GM12878 (cell line): ENCODE results near the gene BUB1B. TPM values are rescaled to one million over a fixed set of nuclear protein-coding genes. Genes with fewer than 3 reads are reported as not detected.

ENCODE experiments used
- ATAC-seq: fragments of 200-7000 bp; cut with Tn5 transposase; 3 replicates; pipeline ENCODE4 v1.9.1; 2020; ENCODE audit warnings: mild to moderate bottlenecking, moderate library complexity
- BruUV-seq: library from RNA; stranded (reverse); fragments of 400-500 nt; replicated peaks from 2 replicates; lab custom pipeline; 2021; lab: Mats Ljungman, UMichigan
- CTCF ChIA-PET: fragments of 300-600 bp; sonication (Branson Sonifier 250); formaldehyde crosslinking; extraction: SDS; loops from one replicate; lab custom pipeline; 2021; ENCODE audit warnings: inconsistent platforms; lab: Yijun Ruan, JAX
- POLR2A ChIA-PET: fragments of 350-600 bp; formaldehyde crosslinking; extraction: SDS; loops from one replicate; lab custom pipeline; 2021; ENCODE audit warnings: inconsistent platforms; lab: Charles Lee
- RAD21 ChIA-PET: fragments of 300-600 bp; sonication (Branson Sonifier 250); formaldehyde crosslinking; loops from one replicate; lab custom pipeline; 2023; ENCODE audit warnings: antibody characterized with exemption; ENCODE audit not compliant: unreplicated experiment; lab: Charles Lee
- SMC1A ChIA-PET: fragments of 300-600 bp; sonication (Branson Sonifier 250); formaldehyde crosslinking; loops from one replicate; lab custom pipeline; 2023; ENCODE audit not compliant: unreplicated experiment, uncharacterized antibody; lab: Charles Lee
- DNase-seq: peaks from one replicate; pipeline ENCODE4 v3.0.0-alpha.2; 2011; ENCODE audit warnings: low read depth, low spot score
- FAIRE-seq: peaks from 3 replicates; lab custom pipeline; 2011; peaks lifted over from hg19 to GRCh38; lab: Jason Lieb, UNC
- H2AFZ ChIP-seq: 2 replicates; pipeline ENCODE4 v1.6.0; 2011; ENCODE audit warnings: low read depth, low read length, control low read depth; ENCODE audit not compliant: control insufficient read depth
- H3K27ac ChIP-seq: 2 replicates; pipeline ENCODE4 v1.5.1; 2011; ENCODE audit warnings: control low read depth; ENCODE audit not compliant: control insufficient read depth, insufficient read depth
- H3K27me3 ChIP-seq, 2 experiments: replicated peaks in 1 of 2; 2 replicates each; pipeline versions ENCODE4 v1.6.0 to v1.6.1; 2011; ENCODE audit warnings: low read length in 1 of 2; ENCODE audit not compliant: control insufficient read depth in 2 of 2, insufficient read depth in 2 of 2
- H3K36me3 ChIP-seq, 2 experiments: 2 replicates each; pipeline ENCODE4 v1.5.1; 2011; ENCODE audit warnings: low read length in 1 of 2; ENCODE audit not compliant: control insufficient read depth in 2 of 2, insufficient read depth in 2 of 2
- H3K4me1 ChIP-seq: 2 replicates; pipeline ENCODE4 v1.6.1; 2011; ENCODE audit warnings: mild to moderate bottlenecking, low read length, moderate library complexity, mixed read lengths; ENCODE audit not compliant: control insufficient read depth, insufficient read depth
- H3K4me2 ChIP-seq: 2 replicates; pipeline ENCODE4 v1.6.0; 2011; ENCODE audit warnings: control low read depth; ENCODE audit not compliant: control insufficient read depth, insufficient read depth
- H3K4me3 ChIP-seq: fragments of 200-600 bp; sonication (generic); 2 replicates; pipeline ENCODE4 v1.5.1; 2016
- H3K79me2 ChIP-seq: 2 replicates; pipeline ENCODE4 v1.6.0; 2011; ENCODE audit warnings: low read length; ENCODE audit not compliant: control insufficient read depth, insufficient read depth
- H3K9ac ChIP-seq: 2 replicates; pipeline ENCODE4 v1.8.0; 2011; ENCODE audit warnings: low read length, control low read depth, mixed read lengths; ENCODE audit not compliant: control insufficient read depth, insufficient read depth
- H3K9me3 ChIP-seq: replicated peaks from 3 replicates; pipeline ENCODE4 v1.5.1; 2011; ENCODE audit warnings: mild to moderate bottlenecking, low read length; ENCODE audit not compliant: control insufficient read depth, insufficient read depth
- H4K20me1 ChIP-seq: 2 replicates; pipeline ENCODE4 v1.6.0; 2011; ENCODE audit not compliant: control insufficient read depth, insufficient read depth
- ATF7 ChIP-seq: fragments of 450-650 bp; IDR thresholded peaks from 2 replicates; pipeline ENCODE4 v1.6.1; 2016; ENCODE audit warnings: low read depth, mild to moderate bottlenecking
- BHLHE40 ChIP-seq, 2 experiments: fragments of 450-650 bp in 1 of 2; IDR thresholded peaks; 2 replicates each; pipeline ENCODE4 v1.6.1; 2011 to 2017; ENCODE audit warnings: low read depth in 2 of 2, borderline replicate concordance in 1 of 2, improper control_type of control experiment in 1 of 2, low read length in 1 of 2, mild to moderate bottlenecking in 1 of 2
- BMI1 ChIP-seq: fragments of 450-650 bp; IDR thresholded peaks from 2 replicates; pipeline ENCODE4 v1.6.1; 2016; ENCODE audit warnings: mild to moderate bottlenecking, moderate library complexity, borderline replicate concordance
- CREB1 ChIP-seq: IDR thresholded peaks from 2 replicates; pipeline ENCODE4 v1.6.1; 2012; ENCODE audit warnings: low read depth, mild to moderate bottlenecking, inconsistent platforms
- DPF2 ChIP-seq: fragments of 450-650 bp; IDR thresholded peaks from 2 replicates; pipeline ENCODE4 v1.6.1; 2017; ENCODE audit warnings: mild to moderate bottlenecking
- E2F8 ChIP-seq: fragments of 450-650 bp; IDR thresholded peaks from 2 replicates; pipeline ENCODE4 v1.6.1; 2018; ENCODE audit warnings: mild to moderate bottlenecking, low read depth, moderate library complexity; ENCODE audit not compliant: partially characterized antibody
- IKZF1 ChIP-seq: fragments of 450-650 bp; conservative IDR thresholded peaks from 2 replicates; pipeline ENCODE4 v1.6.1; 2017; ENCODE audit warnings: antibody characterized with exemption, mild to moderate bottlenecking
- MEF2A ChIP-seq: IDR thresholded peaks from 2 replicates; pipeline ENCODE4 v1.6.1; 2011; ENCODE audit warnings: low read depth, mild to moderate bottlenecking, low read length, moderate library complexity; ENCODE audit not compliant: insufficient read depth
- POU2F2 ChIP-seq: IDR thresholded peaks from 3 replicates; pipeline ENCODE4 v1.6.1; 2011; ENCODE audit warnings: low read depth, mild to moderate bottlenecking, low read length, borderline replicate concordance
- RUNX3 ChIP-seq: IDR thresholded peaks from 2 replicates; pipeline ENCODE4 v1.6.1; 2012; ENCODE audit warnings: low read length, inconsistent platforms
- TCF12 ChIP-seq: IDR thresholded peaks from 2 replicates; pipeline ENCODE4 v1.6.1; 2011; ENCODE audit warnings: low read depth, mild to moderate bottlenecking, low read length
- YY1 ChIP-seq: IDR thresholded peaks from 2 replicates; pipeline ENCODE4 v1.6.1; 2011; ENCODE audit warnings: low read depth, mild to moderate bottlenecking, low read length
- ZNF274 ChIP-seq: IDR thresholded peaks from one replicate; pipeline ENCODE4 v1.8.0; 2011; ENCODE audit not compliant: insufficient read length, insufficient read depth
- WGBS: methylation state at CpG from one replicate; pipeline ENCODE4 v1.1.6; 2016; ENCODE audit warnings: low lambda C conversion rate; ENCODE audit not compliant: insufficient replicate concordance, insufficient coverage; ENCODE audit errors: missing lambda C conversion rate; 5-methylcytosine and 5-hydroxymethylcytosine counted together
- in situ Hi-C: fragments of 300-500 bp; cut with MboI; formaldehyde crosslinking; loops from 9 replicates; pipeline ENCODE4 v1.14.3; 2018; ENCODE audit warnings: mixed read lengths
- intact Hi-C: fragments of 100-400 bp; cut with micrococcal nuclease; formaldehyde crosslinking; loops from one replicate; pipeline ENCODE4 v1.14.2; 2022; ENCODE audit not compliant: unreplicated experiment
- polyA plus RNA-seq, 11 experiments: library from polyadenylated mRNA; depleted of rRNA in 4 of 11; unstranded in 6 of 11; stranded (reverse) in 5 of 11; fragments of >200 nt; fragmentation: Nextera tagmentation in 4 of 11; fragmentation: Illumina TruSeq in 1 of 11; extraction: Ambion mirVana in 4 of 11; extraction: Trizol in 1 of 11; gene quantifications; 1 replicate in 1 of 11; 2 replicates in 10 of 11; pipeline versions ENCODE4 v1.2.1 to v1.2.3, GENCODE V29; 2011 to 2016; ENCODE audit warnings: inconsistent platforms in 2 of 11, missing spikeins in 2 of 11, low read depth in 1 of 11
- total RNA-seq, 4 experiments: library from RNA; depleted of rRNA in 3 of 4; stranded (reverse); fragments of >200 nt in 3 of 4; fragmentation: Illumina TruSeq in 1 of 4; extraction: Trizol in 1 of 4; gene quantifications; 2 replicates each; pipeline versions ENCODE4 v1.2.1 to v1.2.3, GENCODE V29; 2013 to 2021

The BUB1B gene
- total and polyA plus RNA-seq, 10 of the 15 experiments (the other 5 are each of a cell fraction or from before 2014, with no cell fraction given): 29.1 to 98.6 (median 77.3) TPM

- H3K9me3 ChIP-seq: no peaks in the 10 kb centered on the region
- H3K27ac ChIP-seq: no peak within 1 kb of the TSS
- DNase-seq: no peak
- BruUV-seq: no TSS peak
- no peaks in the 10 kb centered on the region for H3K79me2 ChIP-seq
- H3K4me1 ChIP-seq: peaks cover 10% of the 10 kb centered on the region
- no peaks in the 10 kb centered on the region for H4K20me1 ChIP-seq
- in situ Hi-C loops: no loop called here
- peak within 1 kb of the TSS; percentile 24; the same call in 1 of the 2 replicates for H2AFZ ChIP-seq
- H3K36me3 ChIP-seq: peaks cover 0 to 1% of the 10 kb centered on the region in 2 experiments; a peak in 1 of 4 replicates
- 3% methylated on average over 38 of the region's 39 CpGs for WGBS
- POLR2A ChIA-PET: interaction anchor here (0.6 to 1.3 kb wide), 2 partner anchors 193 to 780 kb away, joined by 3 to 6 read pairs; no protein-coding TSS in a partner anchor
- no peak within 1 kb of the TSS for H3K9ac ChIP-seq
- CTCF ChIA-PET: interaction anchor here (0.8 to 2.2 kb wide), 9 partner anchors 9 to 193 kb away, joined by 3 to 15 read pairs (median 4); no protein-coding TSS in a partner anchor
- no peak for FAIRE-seq
- peak within 1 kb of the TSS; percentile 55 for H3K4me3 ChIP-seq
- RAD21 ChIA-PET: interaction anchor here (0.6 to 1.7 kb wide), 5 partner anchors 21 to 559 kb away, joined by 3 to 6 read pairs (median 4); no protein-coding TSS in a partner anchor
- intact Hi-C loops: no loop called here
- H3K4me2 ChIP-seq: peak within 1 kb of the TSS; percentile 73
- no peaks in the 10 kb centered on the region; a peak in 1 of 4 replicates for H3K27me3 ChIP-seq
- SMC1A ChIA-PET: interaction anchor here (0.6 to 1.5 kb wide), 4 partner anchors 28 to 193 kb away, joined by 3 to 7 read pairs (median 4); no protein-coding TSS in a partner anchor
- TF ChIP-seq BMI1 (peak; percentile 41; the same call in 1 of the 2 replicates), ATF7 (peak; percentile 84), CREB1 (peak; percentile 75), MEF2A (0 out of 2 replicates have a peak, but pooled peaks have one; percentile 65), E2F8 (no peak), IKZF1 (peak; percentile 54), YY1 (no peak), BHLHE40 (IDR thresholded peaks at IDR 0.05; ENCODE audit: borderline replicate concordance in 1 of 2, low read depth in 2 of 2, low read length in 1 of 2) (0 out of 4 replicates have a peak, but pooled peaks of 1 of the 2 experiments have one; percentile 18), DPF2 (peak; percentile 24; the same call in 1 of the 2 replicates), ZNF274 (no peak), TCF12 (no peak), RUNX3 (peak; percentile 33; the same call in 1 of the 2 replicates), POU2F2 (peak; percentile 31; the same call in 1 of the 3 replicates)
- ATAC-seq: peak; percentile 61
These were observed 77.9 kb downstream of the BUB1B start, which contains the start of gene PAK6 for GRCh38 chr15:40238532-40239403. Gene PAK6 (plus strand): TSS chr15:40239063. CDS start chr15:40264786, 25,723 bp downstream.
